GM19035 (cell line): ENCODE measurements around the gene LOC101059915.
A peak's percentile ranks its signal among the peaks of the same experiment; 100 is the strongest.
"Not testable (repeated sequence)": the region's sequence is repeated elsewhere in the genome, so short reads cannot be mapped to it uniquely, and the experiment has no call there.

ENCODE experiments used
- ATAC-seq: cut with Tn5 transposase; IDR thresholded peaks from one replicate; pipeline ENCODE4 v1.9.1; 2021; ENCODE audit not compliant: unreplicated experiment

The LOC101059915 gene

DNA sequence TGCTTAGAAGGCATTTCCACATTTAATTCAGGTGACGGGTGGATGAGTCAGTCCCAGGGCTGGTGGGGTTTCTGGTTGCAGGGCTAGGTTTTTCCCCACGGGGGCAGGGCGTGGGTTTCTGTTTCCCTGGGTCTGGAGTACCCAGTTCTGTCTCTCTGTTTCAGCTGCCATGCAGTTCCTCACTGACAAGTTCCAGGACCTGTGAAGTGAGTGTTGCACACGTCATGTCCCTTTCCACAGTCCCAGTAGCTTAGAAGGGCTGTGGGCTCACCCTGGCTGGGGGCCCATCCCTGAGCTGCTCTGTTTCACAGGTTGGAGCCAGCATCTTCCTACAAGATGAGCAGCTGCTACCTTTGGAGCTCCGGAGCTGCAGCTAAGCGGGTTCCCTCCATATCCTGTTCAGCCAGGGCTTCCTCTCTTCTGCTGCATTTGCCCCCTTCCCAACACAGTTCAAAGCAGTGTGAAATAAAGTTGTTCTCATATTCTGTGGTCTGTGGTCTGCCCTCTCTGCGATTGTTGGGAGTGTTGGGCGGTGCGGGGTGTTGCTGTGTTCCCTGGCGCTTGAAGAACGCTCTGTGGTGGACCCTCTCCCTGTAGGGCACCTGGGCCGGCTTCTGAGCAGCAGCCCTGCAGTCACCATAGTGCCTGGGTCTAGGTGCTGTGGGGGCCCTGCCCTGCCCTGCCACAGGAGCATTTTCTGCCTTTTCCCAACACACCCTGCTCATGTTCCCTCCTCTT is 3.9 kb downstream of the LOC101059915 start:
- no peak for ATAC-seq

DNA sequence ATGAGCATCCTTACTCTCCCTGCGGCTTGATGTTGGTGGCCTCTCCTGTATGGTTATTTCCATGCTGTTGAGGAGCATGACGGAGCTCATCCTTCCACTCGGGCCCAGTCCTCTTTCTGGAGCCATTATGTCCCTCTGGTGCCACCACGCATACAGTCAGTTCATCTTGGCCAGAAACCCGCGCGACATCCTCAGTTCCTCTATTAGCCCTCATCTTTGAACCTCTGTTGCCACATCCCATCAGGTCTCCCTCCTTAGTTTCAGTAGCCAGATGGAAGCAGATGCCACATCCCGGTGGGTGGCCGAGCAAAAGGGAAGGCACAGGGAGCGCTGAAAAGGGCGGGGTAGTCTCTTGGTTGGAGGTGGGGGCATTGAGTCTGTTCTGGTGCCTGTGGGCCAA is 4.6 kb downstream of the LOC101059915 start:
- no peak for ATAC-seq

DNA sequence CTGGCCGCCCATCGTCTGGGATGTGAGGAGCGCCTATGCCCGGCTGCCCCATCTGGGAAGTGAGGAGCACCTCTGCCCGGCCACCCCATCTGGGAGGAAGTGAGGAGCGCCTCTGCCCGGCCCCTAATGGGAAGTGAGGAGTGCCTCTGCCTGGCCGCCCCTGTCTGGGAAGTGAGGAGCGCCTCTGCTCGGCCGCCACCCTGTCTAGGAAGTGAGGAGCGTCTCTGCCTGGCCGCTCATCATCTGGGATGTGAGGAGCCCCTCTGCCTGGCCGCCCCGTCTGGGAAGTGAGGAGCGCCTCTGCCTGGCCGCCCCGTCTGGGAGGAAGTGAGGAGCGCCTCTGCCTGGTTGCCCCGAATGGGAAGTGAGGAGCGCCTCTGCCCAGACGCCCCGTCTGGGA is 8.3 kb downstream of the LOC101059915 start:
- ATAC-seq = not testable (repeated sequence)

DNA sequence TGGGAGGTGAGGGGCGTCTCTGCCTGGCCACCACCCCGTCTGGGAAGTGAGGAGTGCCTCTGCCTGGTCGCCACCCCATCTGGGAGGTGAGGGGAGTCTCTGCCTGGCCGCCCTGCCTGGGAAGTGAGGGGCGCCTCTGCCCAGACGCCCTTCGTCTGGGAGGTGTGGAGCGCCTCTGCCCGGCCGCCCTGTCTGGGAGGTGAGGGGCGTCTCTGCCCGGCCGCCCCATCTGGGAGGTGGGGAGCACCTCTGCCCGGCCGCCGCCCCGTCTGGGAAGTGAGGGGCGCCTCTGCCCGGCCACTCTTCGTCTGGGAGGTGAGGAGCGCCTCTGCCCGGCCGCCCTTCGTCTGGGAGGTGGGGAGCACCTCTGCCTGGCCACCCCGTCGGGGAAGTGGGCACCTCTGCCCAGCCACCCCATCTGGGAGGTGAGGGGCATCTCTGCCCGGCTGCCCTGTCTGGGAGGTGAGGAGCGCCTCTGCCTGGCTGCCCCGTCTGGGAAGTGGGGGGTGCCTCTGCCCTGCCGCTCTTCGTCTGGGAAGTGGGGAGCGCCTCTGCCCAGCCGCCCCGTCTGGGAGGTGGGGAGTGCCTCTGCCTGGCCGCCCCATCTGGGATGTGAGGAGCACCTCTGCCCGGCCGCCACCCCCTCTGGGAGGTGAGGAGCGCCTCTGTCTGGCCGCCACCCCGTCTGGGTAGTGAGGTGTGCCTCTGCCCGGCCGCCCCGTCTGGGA is 8.9 kb downstream of the LOC101059915 start:
- ATAC-seq = not testable (repeated sequence)

DNA sequence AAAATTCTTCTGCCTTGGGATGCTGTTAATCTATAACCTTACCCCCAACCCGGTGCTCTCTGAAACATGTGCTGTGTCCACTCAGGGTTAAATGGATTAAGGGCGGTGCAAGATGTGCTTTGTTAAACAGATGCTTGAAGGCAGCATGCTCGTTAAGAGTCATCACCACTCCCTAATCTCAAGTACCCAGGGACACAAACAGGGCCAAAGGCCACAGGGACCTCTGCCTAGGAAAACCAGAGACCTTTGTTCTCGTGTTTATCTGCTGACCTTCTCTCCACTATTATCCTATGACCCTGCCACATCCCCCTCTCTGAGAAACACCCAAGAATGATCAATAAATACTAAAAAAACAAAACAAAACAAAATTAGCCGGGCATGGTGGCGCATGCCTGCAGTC is 9.8 kb downstream of the LOC101059915 start:
- ATAC-seq = not testable (repeated sequence)

DNA sequence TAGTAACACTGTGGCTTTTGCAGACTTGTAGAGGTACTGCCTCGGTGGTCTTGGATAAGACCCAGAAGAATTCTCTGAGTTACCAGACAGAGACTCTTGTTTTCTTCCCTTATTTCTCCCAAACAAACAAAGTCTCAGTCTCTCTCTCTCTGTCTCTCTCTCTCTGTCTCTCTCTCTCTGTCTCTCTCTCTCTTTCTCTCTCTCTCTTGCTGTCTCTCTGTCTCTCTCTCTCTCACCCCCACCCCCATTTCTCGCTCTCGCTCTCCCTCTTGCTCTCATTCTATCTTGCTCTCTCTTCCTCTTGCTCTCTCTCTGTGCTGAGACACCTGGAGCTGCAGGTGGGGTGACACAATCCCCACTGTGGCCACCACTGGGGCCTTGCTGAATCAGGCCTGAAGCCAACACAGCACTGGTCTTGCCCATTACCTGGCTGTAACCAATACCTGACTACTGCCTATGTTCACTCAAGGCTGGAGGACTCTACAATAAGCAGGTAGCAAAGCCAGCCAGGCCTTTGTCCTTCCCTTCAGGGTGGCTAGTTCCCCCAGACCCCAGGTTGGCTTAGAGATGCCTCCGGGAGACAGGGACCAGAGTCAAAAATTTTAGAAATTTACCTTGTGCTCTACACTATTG is 12.3 kb downstream of the LOC101059915 start:
- ATAC-seq = no peak

DNA sequence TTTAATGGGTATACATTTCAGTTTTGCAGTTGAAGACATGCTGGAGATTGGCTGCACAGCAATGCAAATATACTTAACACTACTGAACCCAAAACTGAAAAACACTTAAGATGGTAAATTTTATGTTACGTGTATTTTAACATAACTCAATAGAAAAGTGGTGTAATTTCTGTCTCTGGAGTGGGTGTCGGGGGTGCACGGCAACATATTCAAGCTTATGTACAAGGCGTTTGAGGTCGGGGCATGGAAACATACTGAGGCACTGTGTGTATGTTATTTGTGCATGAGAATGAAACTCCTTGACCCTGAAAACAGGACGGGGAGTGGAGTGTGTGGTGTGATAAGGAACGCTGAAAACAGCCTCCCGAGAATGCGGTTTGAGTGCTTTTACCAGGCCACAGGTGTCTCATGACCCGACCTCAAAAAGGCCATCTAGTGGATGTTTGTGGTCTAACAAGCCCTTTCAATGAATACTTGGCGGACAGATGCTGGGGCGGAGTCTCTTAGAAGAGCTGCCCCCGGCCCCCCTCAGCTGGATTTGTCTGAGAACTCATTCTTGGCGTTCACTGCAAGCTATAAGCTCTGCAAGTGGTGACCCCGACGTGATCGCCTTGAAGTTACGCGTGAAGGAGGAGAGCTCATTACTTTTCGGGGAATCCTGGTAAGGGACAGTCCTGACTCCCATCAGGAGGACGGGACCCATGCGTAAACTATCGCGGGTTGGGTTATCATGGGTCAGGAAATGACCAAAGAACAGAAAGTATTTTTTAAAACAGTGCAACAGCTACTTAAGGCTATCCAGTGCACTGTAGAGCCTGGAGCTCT is 29.5 kb downstream of the LOC101059915 start:
- ATAC-seq = peak; percentile 80

DNA sequence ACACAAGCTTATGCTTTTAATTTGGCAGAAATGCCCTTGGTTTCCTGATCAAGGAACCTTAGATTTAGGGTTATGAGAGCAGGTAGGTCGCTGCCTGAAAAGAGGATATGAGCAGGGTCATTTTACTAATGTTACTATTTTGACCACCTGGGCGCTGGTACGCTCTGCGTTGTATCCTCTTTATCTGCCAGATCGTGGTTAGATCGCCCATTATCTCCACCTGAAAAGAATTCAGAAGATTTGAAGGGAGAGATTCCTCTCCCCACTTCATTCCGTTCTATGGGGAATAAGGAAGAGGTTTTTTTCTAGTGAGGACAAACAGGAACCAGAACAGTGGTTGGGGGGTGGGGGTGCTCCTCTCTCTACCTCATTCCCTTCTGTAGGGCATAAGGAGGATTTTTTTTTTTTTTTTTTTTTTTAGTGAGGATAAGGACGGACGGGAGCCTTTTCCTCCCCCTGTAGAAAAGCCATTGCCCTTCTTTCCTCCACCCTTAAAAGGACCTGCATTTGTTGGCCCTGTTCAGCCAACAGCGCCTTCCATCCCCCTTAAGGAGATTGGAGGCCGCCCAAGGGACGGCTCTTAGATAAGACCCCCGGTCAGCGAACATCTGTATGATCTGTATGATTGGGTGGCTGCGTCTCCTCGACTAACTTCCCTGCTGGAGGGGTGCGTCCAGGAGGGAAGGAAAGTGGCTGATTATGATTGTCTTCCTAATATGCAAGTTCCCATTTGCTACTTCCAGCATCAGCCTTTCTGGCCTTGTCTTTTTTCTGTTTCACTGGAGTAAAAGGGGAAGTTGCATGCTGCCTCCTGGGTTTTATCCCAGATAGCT is 30.3 kb downstream of the LOC101059915 start:
- peak; percentile 48 for ATAC-seq

DNA sequence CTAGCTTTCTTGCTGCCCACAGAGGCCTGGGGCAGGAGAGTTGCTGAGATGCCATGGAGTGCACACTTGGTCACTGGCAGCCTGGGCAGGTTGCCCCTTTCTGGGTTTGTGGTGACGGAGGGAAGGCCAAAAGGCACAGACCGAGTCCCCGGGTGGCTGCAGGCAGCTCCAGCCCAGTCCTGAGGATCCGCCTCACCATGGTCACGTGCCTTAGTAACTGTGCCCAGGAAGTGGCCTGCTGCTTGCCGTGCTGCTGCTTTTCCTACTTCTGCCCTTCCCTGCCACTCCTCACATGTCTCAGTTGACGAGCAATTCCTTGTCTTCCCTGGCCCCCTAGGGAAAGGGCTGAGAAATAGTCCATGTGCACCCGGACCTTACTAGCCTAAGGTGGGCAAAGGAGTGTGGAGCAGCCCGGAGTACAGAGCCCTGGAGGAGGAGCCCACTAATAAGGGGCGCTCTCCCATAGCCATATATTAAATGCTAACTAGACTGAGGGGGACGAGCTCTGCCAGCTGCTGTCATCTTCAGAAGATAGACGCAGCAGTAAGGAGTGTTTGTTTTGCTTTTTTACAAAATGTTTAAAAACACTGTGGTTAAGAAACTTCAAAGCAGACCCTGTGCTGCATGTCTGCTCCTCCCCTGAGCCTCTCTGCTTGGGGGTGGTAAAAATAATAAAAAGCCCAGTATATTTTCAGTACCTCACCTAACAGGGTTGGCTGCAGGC is 31.1 kb downstream of the LOC101059915 start:
- not testable (repeated sequence) for ATAC-seq

DNA sequence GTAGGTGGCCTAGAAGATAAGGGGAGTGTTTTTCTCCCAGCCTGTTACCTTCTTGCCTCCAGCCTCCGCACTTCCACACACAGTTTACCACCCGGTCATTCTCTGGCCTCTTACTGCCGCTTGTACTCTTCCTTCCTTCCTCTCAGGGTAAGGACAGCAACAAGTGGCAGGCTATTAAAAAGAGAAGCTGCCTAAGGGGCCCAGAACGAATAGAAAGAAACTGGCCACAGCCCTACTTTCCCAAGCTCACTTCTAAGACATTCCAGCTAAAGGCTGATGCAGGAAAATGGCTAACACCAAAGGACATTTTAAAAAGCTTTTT is 31.6 kb downstream of the LOC101059915 start:
- ATAC-seq = not testable (repeated sequence)

DNA sequence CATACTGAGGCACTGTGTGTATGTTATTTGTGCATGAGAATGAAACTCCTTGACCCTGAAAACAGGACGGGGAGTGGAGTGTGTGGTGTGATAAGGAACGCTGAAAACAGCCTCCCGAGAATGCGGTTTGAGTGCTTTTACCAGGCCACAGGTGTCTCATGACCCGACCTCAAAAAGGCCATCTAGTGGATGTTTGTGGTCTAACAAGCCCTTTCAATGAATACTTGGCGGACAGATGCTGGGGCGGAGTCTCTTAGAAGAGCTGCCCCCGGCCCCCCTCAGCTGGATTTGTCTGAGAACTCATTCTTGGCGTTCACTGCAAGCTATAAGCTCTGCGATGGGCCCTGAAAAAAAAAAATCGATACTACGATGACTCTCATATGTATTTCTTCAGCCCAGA is 35.5 kb downstream of the LOC101059915 start:
- ATAC-seq = not testable (repeated sequence)

DNA sequence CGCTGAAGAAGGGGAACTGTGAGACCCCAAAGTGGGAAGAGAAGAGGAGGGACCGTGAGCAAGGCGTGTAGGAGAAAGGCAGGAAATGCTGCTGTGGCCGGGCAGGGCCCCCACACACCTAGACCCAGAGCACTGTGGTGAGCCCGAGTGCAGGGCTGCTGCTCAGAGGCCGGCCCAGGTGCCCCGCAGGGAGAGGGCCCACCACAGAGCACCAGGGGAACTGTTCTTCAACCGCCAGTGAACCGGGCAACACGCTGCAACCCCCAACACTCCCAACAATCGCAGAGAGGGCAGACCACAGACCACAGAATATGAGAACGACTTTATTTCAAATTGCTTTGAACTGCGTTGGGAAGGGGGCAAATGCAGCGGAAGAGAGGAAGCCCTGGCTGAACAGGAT is 46.7 kb downstream of the LOC101059915 start:
- not testable (repeated sequence) for ATAC-seq

DNA sequence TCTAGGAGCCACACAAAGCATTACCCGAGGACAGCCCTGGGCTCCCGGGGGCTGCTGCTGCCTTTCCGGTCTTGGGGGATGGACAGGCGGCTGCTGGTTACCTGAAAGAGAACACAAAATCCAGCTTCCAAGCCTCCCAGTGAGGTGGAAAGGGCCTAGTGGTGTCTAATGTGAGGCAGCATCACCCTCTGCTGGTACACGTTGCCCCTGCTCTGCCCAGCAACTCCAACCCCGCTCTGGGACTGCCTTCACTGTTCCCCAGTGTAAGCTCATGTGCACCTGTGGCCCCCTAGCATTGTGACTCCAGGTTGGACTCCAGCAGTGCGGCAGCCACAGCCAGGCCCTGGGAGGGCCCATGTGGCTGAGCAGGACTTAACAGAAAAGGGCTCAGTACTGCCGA is 48.2 kb downstream of the LOC101059915 start:
- not testable (repeated sequence) for ATAC-seq

DNA sequence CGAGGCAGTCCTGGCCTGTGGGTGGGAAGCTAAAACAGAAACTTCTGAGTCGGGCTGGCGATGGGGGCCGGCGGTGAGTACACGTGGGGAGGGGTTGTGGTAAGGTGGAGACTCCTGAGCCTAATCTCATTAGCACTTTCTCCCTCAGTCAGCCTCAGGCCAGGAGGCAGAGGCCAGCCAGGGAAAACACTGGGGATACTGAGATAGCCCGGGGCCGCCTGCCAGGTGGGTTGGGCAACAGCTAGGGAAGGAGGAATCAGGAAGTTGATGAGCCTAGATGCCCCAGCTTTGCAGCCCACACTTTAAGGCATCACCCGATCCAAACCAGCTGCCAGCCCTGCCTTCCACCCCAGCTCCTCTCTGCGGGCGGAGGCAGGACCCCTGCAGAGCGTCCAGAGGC is 49.0 kb downstream of the LOC101059915 start:
- ATAC-seq = not testable (repeated sequence)

DNA sequence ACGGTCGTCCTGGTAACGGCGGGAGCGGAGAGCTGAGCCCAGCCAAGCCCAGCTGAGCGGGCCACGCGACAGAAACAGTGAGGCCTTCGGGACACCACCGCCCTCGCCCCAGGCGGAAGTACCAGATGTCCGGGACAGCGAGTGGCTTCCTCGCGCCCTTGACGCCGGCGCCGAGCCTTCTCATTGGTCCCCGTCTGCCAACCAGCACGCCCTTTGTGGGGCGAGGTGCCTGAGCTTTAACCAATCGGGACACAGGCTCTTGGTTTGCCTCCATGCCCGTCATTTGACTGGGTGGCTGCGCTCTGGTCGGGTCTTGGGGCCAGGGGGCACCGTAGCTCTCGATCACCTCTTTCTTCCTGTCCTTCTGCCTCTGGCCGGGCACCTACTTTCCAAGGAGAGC is 50.8 kb downstream of the LOC101059915 start, which contains the start of gene CXorf49:
TSS of gene CXorf49 (minus strand) at position 101 of the 400 bp plus-strand sequence. CDS start 134 bp downstream, outside the sequence.
- ATAC-seq = not testable (repeated sequence)

DNA sequence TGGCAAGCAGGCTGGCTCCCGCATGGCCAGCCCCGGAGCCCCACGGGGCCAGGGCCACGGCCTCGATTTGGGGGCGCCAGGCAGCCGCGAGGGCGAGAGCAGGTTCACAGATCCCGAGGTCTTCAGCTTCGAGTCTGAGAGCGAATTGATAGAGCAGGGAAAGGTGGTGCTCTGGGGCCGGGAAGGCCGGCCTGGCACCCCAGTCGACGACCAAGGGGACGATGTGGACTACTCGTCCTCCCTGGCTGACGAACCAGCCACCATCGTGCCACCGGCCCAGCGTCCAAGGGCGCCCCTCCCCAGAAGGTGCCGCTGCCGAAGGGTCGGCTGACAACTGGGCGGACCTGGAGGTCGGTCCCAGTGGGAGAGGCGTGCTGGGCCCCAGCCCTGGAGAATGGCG is 51.8 kb downstream of the LOC101059915 start:
- ATAC-seq = not testable (repeated sequence)

DNA sequence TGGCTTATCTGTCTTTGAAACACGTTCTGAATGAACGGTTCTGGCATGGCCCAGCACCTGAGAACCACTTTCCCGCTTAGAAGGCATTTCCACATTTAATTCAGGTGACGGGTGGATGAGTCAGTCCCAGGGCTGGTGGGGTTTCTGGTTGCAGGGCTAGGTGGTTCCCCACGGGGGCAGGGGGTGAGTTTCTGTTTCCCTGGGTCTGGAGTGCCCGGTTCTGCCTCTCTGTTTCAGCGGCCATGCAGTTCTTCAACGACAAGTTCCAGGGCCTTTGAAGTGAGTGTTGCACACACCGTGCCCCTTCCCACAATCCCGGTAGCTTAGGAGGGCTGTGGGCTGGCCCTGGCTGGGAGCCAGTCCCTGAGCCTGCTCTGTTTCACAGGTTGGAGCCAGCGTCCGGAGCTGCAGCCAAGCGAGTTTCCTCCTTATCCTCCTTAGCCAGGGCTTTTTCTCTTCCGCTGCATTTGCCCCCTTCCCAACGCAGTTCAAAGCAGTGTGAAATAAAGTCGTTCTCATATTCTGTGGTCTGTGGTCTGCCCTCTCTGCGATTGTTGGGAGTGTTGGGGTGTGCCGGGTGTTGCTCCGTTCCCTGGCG is 53.0 kb downstream of the LOC101059915 start:
- ATAC-seq = not testable (repeated sequence)
